GM12873 (cell line): ENCODE measurements around the gene IMP4.

Experiments
- CTCF ChIP-seq: IDR thresholded peaks from 2 replicates; pipeline ENCODE4 v1.5.1; 2012; ENCODE audit warnings: low read depth, mild to moderate bottlenecking, moderate library complexity, low read length, control low read depth; ENCODE audit not compliant: insufficient read depth; ENCODE audit errors: missing control alignments

Gene IMP4

GRCh38 chr2:130307850-130308249 lies 34.8 kb upstream of the IMP4 start:
- TF ChIP-seq CTCF = no peak

- no peak for TF ChIP-seq CTCF
These were observed 31.8 kb upstream of the IMP4 start for GRCh38 chr2:130310881-130311280.

GRCh38 chr2:130313812-130314334 lies 28.8 kb upstream of the IMP4 start:
- no peak for TF ChIP-seq CTCF

- no peak for TF ChIP-seq CTCF
These were observed 28.3 kb upstream of the IMP4 start for GRCh38 chr2:130314377-130314776.

- no peak for TF ChIP-seq CTCF
These were observed 26.1 kb upstream of the IMP4 start for GRCh38 chr2:130316596-130316995.

GRCh38 chr2:130318906-130319305 lies 23.8 kb upstream of the IMP4 start:
- TF ChIP-seq CTCF = no peak

GRCh38 chr2:130319536-130319935 lies 23.2 kb upstream of the IMP4 start:
- TF ChIP-seq CTCF = no peak
